SK-N-SH (cell line): ENCODE results near the gene FTCD. TPM values are rescaled to one million over a fixed set of nuclear protein-coding genes. Genes with fewer than 3 reads are reported as not detected.

Source experiments
- CTCF ChIA-PET: fragments of 300-600, 350-600 bp; formaldehyde crosslinking; extraction: SDS; loops from one replicate; lab custom pipeline; 2021; lab: Yijun Ruan, JAX
- POLR2A ChIA-PET: fragments of 350-600 bp; sonication (Branson Sonifier 250); formaldehyde crosslinking; extraction: SDS; loops from one replicate; lab custom pipeline; 2020; ENCODE audit warnings: antibody characterized with exemption, inconsistent platforms; lab: Yijun Ruan, JAX
- DNase-seq: peaks from one replicate; pipeline ENCODE4 v3.0.0; 2012
- H2AFZ ChIP-seq: fragments of 200-600 bp; sonication (generic); 2 replicates; pipeline ENCODE4 v1.8.1; 2016; ENCODE audit warnings: antibody characterized with exemption, mild to moderate bottlenecking, low read depth
- H3F3A ChIP-seq: fragments of 200-600 bp; sonication (generic); replicated peaks from 2 replicates; pipeline ENCODE3; 2016; ENCODE audit warnings: antibody characterized with exemption, mild to moderate bottlenecking; ENCODE audit not compliant: insufficient read depth
- H3K27ac ChIP-seq, 2 experiments: fragments of 200-500 bp in 1 of 2; fragments of 200-600 bp in 1 of 2; sonication (Bioruptor generic) in 1 of 2; sonication (generic), shearing (Covaris generic) in 1 of 2; 2 replicates each; pipeline versions ENCODE4 v1.5.1 to v1.6.1; 2014 to 2016; ENCODE audit warnings: low read depth in 2 of 2, inconsistent platforms in 1 of 2, low read length in 1 of 2, mild to moderate bottlenecking in 1 of 2, mixed read lengths in 1 of 2
- H3K27me3 ChIP-seq: fragments of 200-600 bp; sonication (generic), shearing (Covaris generic); 2 replicates; pipeline ENCODE4 v1.6.1; 2016; ENCODE audit warnings: mixed run types; ENCODE audit not compliant: insufficient read depth
- H3K36me3 ChIP-seq, 2 experiments: fragments of 200-500 bp in 1 of 2; fragments of 200-600 bp in 1 of 2; sonication (Bioruptor generic) in 1 of 2; sonication (generic) in 1 of 2; replicated peaks in 1 of 2; 2 replicates each; pipeline versions ENCODE3 to v1.5.1; 2014 to 2016; ENCODE audit warnings: low read length in 1 of 2, mild to moderate bottlenecking in 1 of 2; ENCODE audit not compliant: insufficient read depth in 2 of 2, control insufficient read depth in 1 of 2
- H3K4me1 ChIP-seq, 2 experiments: fragments of 200-500 bp in 1 of 2; fragments of 200-600 bp in 1 of 2; sonication (Bioruptor generic) in 1 of 2; sonication (generic), shearing (Covaris generic) in 1 of 2; 2 replicates each; pipeline versions ENCODE4 v1.5.1 to v1.6.1; 2014 to 2016; ENCODE audit warnings: low read depth in 1 of 2, low read length in 1 of 2, mixed run types in 1 of 2; ENCODE audit not compliant: insufficient read depth in 2 of 2, control insufficient read depth in 1 of 2
- H3K4me2 ChIP-seq: fragments of 200-600 bp; sonication (generic), shearing (Covaris generic); 2 replicates; pipeline ENCODE4 v1.6.1; 2017; ENCODE audit warnings: mixed run types
- H3K4me3 ChIP-seq, 2 experiments: fragments of 200-500 bp in 1 of 2; fragments of 200-600 bp in 1 of 2; sonication (Bioruptor generic) in 1 of 2; sonication (generic), shearing (Covaris generic) in 1 of 2; 2 replicates each; pipeline versions ENCODE4 v1.5.1 to v1.8.1; 2014 to 2016; ENCODE audit warnings: low read depth in 2 of 2, inconsistent platforms in 1 of 2, low read length in 1 of 2, mild to moderate bottlenecking in 1 of 2, mixed read lengths in 1 of 2, moderate library complexity in 1 of 2
- H3K79me2 ChIP-seq: fragments of 200-600 bp; sonication (generic); 2 replicates; pipeline ENCODE4 v1.8.1; 2017; ENCODE audit warnings: mild to moderate bottlenecking; ENCODE audit not compliant: insufficient read depth
- H3K9ac ChIP-seq: fragments of 200-600 bp; sonication (generic); 2 replicates; pipeline ENCODE4 v1.6.1; 2017; ENCODE audit warnings: mixed run types
- H3K9me2 ChIP-seq: fragments of 200-600 bp; sonication (generic); 2 replicates; pipeline ENCODE4 v1.6.1; 2017; ENCODE audit warnings: mixed run types
- H3K9me3 ChIP-seq: fragments of 200-600 bp; sonication (generic); 2 replicates; pipeline ENCODE4 v1.6.1; 2017; ENCODE audit warnings: mixed run types, mild to moderate bottlenecking, moderate library complexity
- H4K20me1 ChIP-seq: fragments of 200-600 bp; sonication (generic); 2 replicates; pipeline ENCODE4 v1.6.1; 2017; ENCODE audit warnings: mild to moderate bottlenecking, mixed run types; ENCODE audit not compliant: insufficient read depth
- EZH2phosphoT487 ChIP-seq: fragments of 200-600 bp; sonication (generic); IDR thresholded peaks from 2 replicates; pipeline ENCODE4 v1.6.1; 2017; ENCODE audit warnings: low read depth, mixed run types, mild to moderate bottlenecking, antibody characterized with exemption, moderate library complexity, borderline replicate concordance
- FOSL2 ChIP-seq: IDR thresholded peaks from 2 replicates; pipeline ENCODE4 v1.4.0; 2012; ENCODE audit warnings: low read depth, mild to moderate bottlenecking, moderate library complexity, borderline replicate concordance
- GABPA ChIP-seq: IDR thresholded peaks from 2 replicates; pipeline ENCODE4 v1.4.0; 2012; ENCODE audit warnings: low read depth, mild to moderate bottlenecking
- NFIC ChIP-seq: IDR thresholded peaks from 2 replicates; pipeline ENCODE4 v1.4.0; 2012; ENCODE audit warnings: borderline replicate concordance
- NRF1 ChIP-seq: IDR thresholded peaks from 2 replicates; pipeline ENCODE4 v1.6.1; 2012; ENCODE audit warnings: low read depth, mild to moderate bottlenecking, low read length
- RAD21 ChIP-seq: IDR thresholded peaks from 2 replicates; pipeline ENCODE4 v1.6.1; 2012; ENCODE audit warnings: mild to moderate bottlenecking, low read length
- SMC3 ChIP-seq: IDR thresholded peaks from 2 replicates; pipeline ENCODE4 v1.6.1; 2012; ENCODE audit warnings: low read depth, low read length, improper control_type of control experiment
- TEAD4 ChIP-seq: IDR thresholded peaks from 2 replicates; pipeline ENCODE4 v1.4.0; 2012; ENCODE audit warnings: mild to moderate bottlenecking, borderline replicate concordance; ENCODE audit not compliant: insufficient read depth
- WGBS: methylation state at CpG from one replicate; pipeline ENCODE4 v1.1.6; 2017; ENCODE audit warnings: low lambda C conversion rate; 5-methylcytosine and 5-hydroxymethylcytosine counted together
- polyA plus RNA-seq, 3 experiments: library from polyadenylated mRNA; depleted of rRNA; stranded (reverse); fragments of >200 nt; gene quantifications; 2 replicates each; pipeline ENCODE4 v1.2.3, GENCODE V29; 2012
- TF ChIP-seq, protein P1 (sequence below): IDR thresholded peaks from 2 replicates; pipeline ENCODE4 v1.4.0; 2012; ENCODE audit warnings: low read depth, borderline replicate concordance
- TF ChIP-seq, protein P2 (sequence below): IDR thresholded peaks from 2 replicates; pipeline ENCODE4 v1.4.0; 2012; ENCODE audit warnings: low read depth
- TF ChIP-seq, protein P3 (sequence below): IDR thresholded peaks from 2 replicates; pipeline ENCODE4 v1.6.1; 2012; ENCODE audit warnings: mild to moderate bottlenecking, low read depth, low read length, moderate library complexity
- TF ChIP-seq, protein P4 (sequence below): fragments of 150-350 bp; IDR thresholded peaks from 2 replicates; pipeline ENCODE4 v1.6.1; 2016; ENCODE audit warnings: mild to moderate bottlenecking, low read depth, low read length
- TF ChIP-seq, protein P5 (sequence below): fragments of 200-600 bp; sonication (generic); IDR thresholded peaks from 2 replicates; pipeline ENCODE4 v1.6.1; 2017; ENCODE audit warnings: antibody characterized with exemption, mild to moderate bottlenecking, moderate library complexity

The FTCD gene
- polyA plus RNA-seq, 1 of the 3 experiments (the other 2 are of a cell fraction), result 0.33 TPM

DNA sequence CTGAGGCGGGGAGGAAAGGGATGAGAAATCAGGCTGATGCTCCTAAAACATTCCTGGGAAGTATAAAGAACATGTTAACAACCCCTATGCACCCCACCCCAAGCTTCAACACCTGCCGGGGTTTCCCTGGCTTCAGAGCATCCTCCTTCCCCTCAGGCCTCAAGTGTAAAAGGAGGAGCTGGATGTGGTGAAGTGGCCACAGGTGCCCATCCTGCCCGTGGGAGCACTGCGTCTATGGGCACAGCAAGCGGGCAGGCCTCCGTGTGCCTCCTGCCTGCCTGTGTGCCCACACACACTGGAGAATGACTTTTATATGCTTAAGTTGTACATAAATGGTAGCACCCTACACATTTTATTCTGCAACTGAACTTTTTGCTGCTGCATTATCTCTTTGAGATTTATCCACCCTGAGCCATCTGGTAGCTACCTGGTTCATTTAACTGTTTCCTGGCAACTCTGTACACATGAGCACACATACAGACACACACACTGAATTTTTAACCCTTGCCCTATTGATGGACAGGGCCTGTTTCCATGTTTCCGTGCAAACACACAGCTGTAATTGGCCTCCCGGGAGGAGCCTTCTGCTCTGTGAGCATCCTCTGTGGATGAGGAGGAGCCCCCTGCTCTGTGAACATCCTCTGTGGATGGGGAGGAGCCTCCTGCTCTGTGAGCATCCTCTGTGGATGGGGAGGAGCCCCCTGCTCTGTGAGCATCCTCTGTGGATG is 13.4 kb upstream of the FTCD start:
- no peaks in the 10 kb centered on the region for H4K20me1 ChIP-seq
- H3K36me3 ChIP-seq, result no peaks in the 10 kb centered on the region
- H3K4me1 ChIP-seq, result no peaks in the 10 kb centered on the region
- H3K4me3 ChIP-seq, result no peak overlapping the region
- H3K9me2 ChIP-seq, result no peaks in the 10 kb centered on the region; the same call in 1 of the 2 replicates
- 66% methylated on average over 8 of the region's 8 CpGs for WGBS
- POLR2A ChIA-PET, result no interaction called here
- CTCF ChIA-PET, result interaction anchor here (0.8 to 2.0 kb wide), 3 partner anchors 16 to 25 kb away, joined by 3 to 7 read pairs (median 6); no protein-coding TSS in a partner anchor
- H3K79me2 ChIP-seq, result no peaks in the 10 kb centered on the region
- no peak overlapping the region for H3K27ac ChIP-seq
- no peak overlapping the region for H3K4me2 ChIP-seq
- no peak for TF ChIP-seq SMC3
- TF ChIP-seq, protein P1, sequence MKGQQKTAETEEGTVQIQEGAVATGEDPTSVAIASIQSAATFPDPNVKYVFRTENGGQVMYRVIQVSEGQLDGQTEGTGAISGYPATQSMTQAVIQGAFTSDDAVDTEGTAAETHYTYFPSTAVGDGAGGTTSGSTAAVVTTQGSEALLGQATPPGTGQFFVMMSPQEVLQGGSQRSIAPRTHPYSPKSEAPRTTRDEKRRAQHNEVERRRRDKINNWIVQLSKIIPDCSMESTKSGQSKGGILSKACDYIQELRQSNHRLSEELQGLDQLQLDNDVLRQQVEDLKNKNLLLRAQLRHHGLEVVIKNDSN, result no peak
- TF ChIP-seq TEAD4, result no peak
- no peak for TF ChIP-seq EZH2phosphoT487
- TF ChIP-seq NRF1, result no peak
- TF ChIP-seq, protein P2, sequence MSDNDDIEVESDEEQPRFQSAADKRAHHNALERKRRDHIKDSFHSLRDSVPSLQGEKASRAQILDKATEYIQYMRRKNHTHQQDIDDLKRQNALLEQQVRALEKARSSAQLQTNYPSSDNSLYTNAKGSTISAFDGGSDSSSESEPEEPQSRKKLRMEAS, result no peak
- TF ChIP-seq RAD21, result no peak
- TF ChIP-seq, protein P3, sequence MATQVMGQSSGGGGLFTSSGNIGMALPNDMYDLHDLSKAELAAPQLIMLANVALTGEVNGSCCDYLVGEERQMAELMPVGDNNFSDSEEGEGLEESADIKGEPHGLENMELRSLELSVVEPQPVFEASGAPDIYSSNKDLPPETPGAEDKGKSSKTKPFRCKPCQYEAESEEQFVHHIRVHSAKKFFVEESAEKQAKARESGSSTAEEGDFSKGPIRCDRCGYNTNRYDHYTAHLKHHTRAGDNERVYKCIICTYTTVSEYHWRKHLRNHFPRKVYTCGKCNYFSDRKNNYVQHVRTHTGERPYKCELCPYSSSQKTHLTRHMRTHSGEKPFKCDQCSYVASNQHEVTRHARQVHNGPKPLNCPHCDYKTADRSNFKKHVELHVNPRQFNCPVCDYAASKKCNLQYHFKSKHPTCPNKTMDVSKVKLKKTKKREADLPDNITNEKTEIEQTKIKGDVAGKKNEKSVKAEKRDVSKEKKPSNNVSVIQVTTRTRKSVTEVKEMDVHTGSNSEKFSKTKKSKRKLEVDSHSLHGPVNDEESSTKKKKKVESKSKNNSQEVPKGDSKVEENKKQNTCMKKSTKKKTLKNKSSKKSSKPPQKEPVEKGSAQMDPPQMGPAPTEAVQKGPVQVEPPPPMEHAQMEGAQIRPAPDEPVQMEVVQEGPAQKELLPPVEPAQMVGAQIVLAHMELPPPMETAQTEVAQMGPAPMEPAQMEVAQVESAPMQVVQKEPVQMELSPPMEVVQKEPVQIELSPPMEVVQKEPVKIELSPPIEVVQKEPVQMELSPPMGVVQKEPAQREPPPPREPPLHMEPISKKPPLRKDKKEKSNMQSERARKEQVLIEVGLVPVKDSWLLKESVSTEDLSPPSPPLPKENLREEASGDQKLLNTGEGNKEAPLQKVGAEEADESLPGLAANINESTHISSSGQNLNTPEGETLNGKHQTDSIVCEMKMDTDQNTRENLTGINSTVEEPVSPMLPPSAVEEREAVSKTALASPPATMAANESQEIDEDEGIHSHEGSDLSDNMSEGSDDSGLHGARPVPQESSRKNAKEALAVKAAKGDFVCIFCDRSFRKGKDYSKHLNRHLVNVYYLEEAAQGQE, result no peak
- no peak for TF ChIP-seq FOSL2
- no peak for TF ChIP-seq GABPA
- TF ChIP-seq, protein P4, sequence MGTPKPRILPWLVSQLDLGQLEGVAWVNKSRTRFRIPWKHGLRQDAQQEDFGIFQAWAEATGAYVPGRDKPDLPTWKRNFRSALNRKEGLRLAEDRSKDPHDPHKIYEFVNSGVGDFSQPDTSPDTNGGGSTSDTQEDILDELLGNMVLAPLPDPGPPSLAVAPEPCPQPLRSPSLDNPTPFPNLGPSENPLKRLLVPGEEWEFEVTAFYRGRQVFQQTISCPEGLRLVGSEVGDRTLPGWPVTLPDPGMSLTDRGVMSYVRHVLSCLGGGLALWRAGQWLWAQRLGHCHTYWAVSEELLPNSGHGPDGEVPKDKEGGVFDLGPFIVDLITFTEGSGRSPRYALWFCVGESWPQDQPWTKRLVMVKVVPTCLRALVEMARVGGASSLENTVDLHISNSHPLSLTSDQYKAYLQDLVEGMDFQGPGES, result no peak
- TF ChIP-seq, protein P5, sequence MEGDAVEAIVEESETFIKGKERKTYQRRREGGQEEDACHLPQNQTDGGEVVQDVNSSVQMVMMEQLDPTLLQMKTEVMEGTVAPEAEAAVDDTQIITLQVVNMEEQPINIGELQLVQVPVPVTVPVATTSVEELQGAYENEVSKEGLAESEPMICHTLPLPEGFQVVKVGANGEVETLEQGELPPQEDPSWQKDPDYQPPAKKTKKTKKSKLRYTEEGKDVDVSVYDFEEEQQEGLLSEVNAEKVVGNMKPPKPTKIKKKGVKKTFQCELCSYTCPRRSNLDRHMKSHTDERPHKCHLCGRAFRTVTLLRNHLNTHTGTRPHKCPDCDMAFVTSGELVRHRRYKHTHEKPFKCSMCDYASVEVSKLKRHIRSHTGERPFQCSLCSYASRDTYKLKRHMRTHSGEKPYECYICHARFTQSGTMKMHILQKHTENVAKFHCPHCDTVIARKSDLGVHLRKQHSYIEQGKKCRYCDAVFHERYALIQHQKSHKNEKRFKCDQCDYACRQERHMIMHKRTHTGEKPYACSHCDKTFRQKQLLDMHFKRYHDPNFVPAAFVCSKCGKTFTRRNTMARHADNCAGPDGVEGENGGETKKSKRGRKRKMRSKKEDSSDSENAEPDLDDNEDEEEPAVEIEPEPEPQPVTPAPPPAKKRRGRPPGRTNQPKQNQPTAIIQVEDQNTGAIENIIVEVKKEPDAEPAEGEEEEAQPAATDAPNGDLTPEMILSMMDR, result no peak
- no peak for TF ChIP-seq NFIC
- no peak for DNase-seq
- H3K9ac ChIP-seq, result no peak overlapping the region
- no peaks in the 10 kb centered on the region for H3F3A ChIP-seq
- H3K9me3 ChIP-seq, result no peaks in the 10 kb centered on the region
- no peak overlapping the region for H2AFZ ChIP-seq
- H3K27me3 ChIP-seq, result no peaks in the 10 kb centered on the region
